Neural cell (in vitro differentiated cells): ENCODE data around the gene REEP5. TPM values are rescaled to one million over a fixed set of nuclear protein-coding genes. Genes with fewer than 3 reads are reported as not detected.

Source experiments
- H2AFZ ChIP-seq: fragments of 200-600, 300-800 bp; sonication (generic), shearing (Covaris generic); 2 replicates; pipeline ENCODE4 v1.6.0; 2014; ENCODE audit warnings: low read depth, mild to moderate bottlenecking, antibody characterized with exemption, low read length, moderate library complexity
- H3F3A ChIP-seq: fragments of 200-600 bp; shearing (Covaris generic); 2 replicates; pipeline ENCODE4 v1.6.1; 2016; ENCODE audit warnings: mild to moderate bottlenecking, moderate library complexity, mixed read lengths, antibody characterized with exemption, low read length; ENCODE audit not compliant: insufficient read depth, poor library complexity, severe bottlenecking
- H3K27ac ChIP-seq: fragments of 200-600, 300-800 bp; sonication (generic), shearing (Covaris generic); 2 replicates; pipeline ENCODE4 v1.5.1; 2014; ENCODE audit warnings: mild to moderate bottlenecking, low read length, moderate library complexity
- H3K27me3 ChIP-seq: fragments of 300-800, 200-600 bp; sonication (generic), shearing (Covaris generic); 2 replicates; pipeline ENCODE4 v1.6.0; 2014; ENCODE audit warnings: mild to moderate bottlenecking, low read depth, low read length, moderate library complexity; ENCODE audit not compliant: insufficient read depth
- H3K36me3 ChIP-seq: fragments of 300-800, 200-600 bp; sonication (generic), shearing (Covaris generic); 2 replicates; pipeline ENCODE4 v1.5.1; 2014; ENCODE audit warnings: mild to moderate bottlenecking, antibody characterized with exemption, low read length, moderate library complexity; ENCODE audit not compliant: insufficient read depth
- H3K4me2 ChIP-seq: fragments of 300-800, 200-600 bp; sonication (generic), shearing (Covaris generic); 2 replicates; pipeline ENCODE4 v1.6.0; 2014; ENCODE audit warnings: mild to moderate bottlenecking, low read length
- H3K4me3 ChIP-seq: fragments of 300-800, 200-600 bp; sonication (generic), shearing (Covaris generic); 2 replicates; pipeline ENCODE4 v1.5.1; 2014; ENCODE audit warnings: mild to moderate bottlenecking, low read length, moderate library complexity
- H3K79me2 ChIP-seq: fragments of 200-600 bp; shearing (Covaris generic); replicated peaks from 2 replicates; pipeline ENCODE4 v1.6.0; 2014; ENCODE audit warnings: mild to moderate bottlenecking, low read length, moderate library complexity; ENCODE audit not compliant: insufficient read depth
- H3K9ac ChIP-seq: fragments of 300-800, 200-600 bp; sonication (generic), shearing (Covaris generic); 2 replicates; pipeline ENCODE4 v1.6.1; 2016; ENCODE audit warnings: mild to moderate bottlenecking, low read length, mixed read lengths
- H3K9me2 ChIP-seq: fragments of 200-600 bp; shearing (Covaris generic); 2 replicates; pipeline ENCODE4 v1.6.1; 2016; ENCODE audit warnings: mild to moderate bottlenecking, low read length, mixed read lengths; ENCODE audit not compliant: insufficient read depth
- H3K9me3 ChIP-seq: fragments of 200-600, 300-800 bp; sonication (generic), shearing (Covaris generic); 2 replicates; pipeline ENCODE4 v1.6.1; 2016; ENCODE audit warnings: mild to moderate bottlenecking, mixed run types, low read length, moderate library complexity, mixed read lengths
- H4K20me1 ChIP-seq: fragments of 200-600 bp; shearing (Covaris generic); 2 replicates; pipeline ENCODE4 v1.6.1; 2016; ENCODE audit warnings: mild to moderate bottlenecking, mixed run types; ENCODE audit not compliant: insufficient read depth
- CTCF ChIP-seq: fragments of 450-650 bp; IDR thresholded peaks from 2 replicates; pipeline ENCODE4 v1.5.1; 2014; ENCODE audit warnings: antibody characterized with exemption, mild to moderate bottlenecking, moderate library complexity; ENCODE audit not compliant: poor library complexity, severe bottlenecking
- EP300 ChIP-seq: fragments of 450-650 bp; conservative IDR thresholded peaks from 2 replicates; pipeline ENCODE4 v1.6.1; 2014; ENCODE audit warnings: antibody characterized with exemption, mild to moderate bottlenecking, moderate library complexity; ENCODE audit not compliant: poor library complexity, severe bottlenecking
- EZH2 ChIP-seq: fragments of 200-600, 300-800 bp; shearing (Covaris generic), sonication (generic); IDR thresholded peaks from 2 replicates; pipeline ENCODE4 v1.6.1; 2014; ENCODE audit warnings: antibody characterized with exemption, low read length, borderline replicate concordance, mild to moderate bottlenecking; ENCODE audit not compliant: insufficient read depth, poor library complexity, severe bottlenecking
- MXI1 ChIP-seq: fragments of 450-650 bp; conservative IDR thresholded peaks from 2 replicates; pipeline ENCODE4 v1.6.1; 2014; ENCODE audit warnings: antibody characterized with exemption, mild to moderate bottlenecking; ENCODE audit not compliant: poor library complexity, severe bottlenecking
- POLR2AphosphoS5 ChIP-seq: IDR thresholded peaks from 2 replicates; pipeline ENCODE4 v1.6.1; 2012
- RAD21 ChIP-seq: fragments of 450-650 bp; conservative IDR thresholded peaks from 2 replicates; pipeline ENCODE4 v1.6.1; 2014; ENCODE audit warnings: antibody characterized with exemption, mild to moderate bottlenecking, moderate library complexity
- REST ChIP-seq: IDR thresholded peaks from 2 replicates; pipeline ENCODE4 v1.6.1; 2012; ENCODE audit warnings: borderline replicate concordance
- SMC3 ChIP-seq: fragments of 450-650 bp; conservative IDR thresholded peaks from 2 replicates; pipeline ENCODE4 v1.6.1; 2014; ENCODE audit warnings: antibody characterized with exemption, mild to moderate bottlenecking, moderate library complexity; ENCODE audit not compliant: poor library complexity
- TAF1 ChIP-seq: IDR thresholded peaks from 2 replicates; pipeline ENCODE4 v1.6.1; 2012; ENCODE audit warnings: low read depth
- polyA plus RNA-seq: library from polyadenylated mRNA; depleted of rRNA; stranded (reverse); fragments of >200 nt; gene quantifications from 2 replicates; pipeline ENCODE4 v1.2.3, GENCODE V29; 2014

REEP5 gene
- polyA plus RNA-seq, 1 donor from 2014 or later: 51.6 TPM

- peaks cover 8% of the 10 kb centered on the region for H3K79me2 ChIP-seq
- no peaks in the 10 kb centered on the region for H3K27me3 ChIP-seq
- no peaks in the 10 kb centered on the region for H4K20me1 ChIP-seq
- no peak overlapping the region for H3K9ac ChIP-seq
- H2AFZ ChIP-seq: no peak overlapping the region
- H3K36me3 ChIP-seq: peaks cover 3% of the 10 kb centered on the region
- TF ChIP-seq EZH2: no peak
- no peak for TF ChIP-seq POLR2AphosphoS5
- no peak for TF ChIP-seq MXI1
- no peak for TF ChIP-seq TAF1
- TF ChIP-seq REST: no peak
- no peak for TF ChIP-seq CTCF
- TF ChIP-seq RAD21: no peak
- TF ChIP-seq EP300: no peak
- TF ChIP-seq SMC3: no peak
- peak overlapping the region; percentile 0 for H3K27ac ChIP-seq
- H3K4me3 ChIP-seq: no peak overlapping the region
- no peak overlapping the region for H3K4me2 ChIP-seq
- no peaks in the 10 kb centered on the region for H3K9me2 ChIP-seq
- no peaks in the 10 kb centered on the region for H3K9me3 ChIP-seq
- H3F3A ChIP-seq: no peaks in the 10 kb centered on the region
Observed at GRCh38 chr5:112910529-112910928, 11.5 kb downstream of the REEP5 start.

GRCh38 chr5:112908854-112909253 is 13.2 kb downstream of the REEP5 start:
- H3K79me2 ChIP-seq: peaks cover 15% of the 10 kb centered on the region
- no peak overlapping the region for H3K9ac ChIP-seq
- no peak overlapping the region for H2AFZ ChIP-seq
- H3F3A ChIP-seq: no peaks in the 10 kb centered on the region
- H3K9me3 ChIP-seq: no peaks in the 10 kb centered on the region
- TF ChIP-seq POLR2AphosphoS5 (no peak), RAD21 (no peak), EZH2 (no peak)
- H4K20me1 ChIP-seq: no peaks in the 10 kb centered on the region
- no peak overlapping the region for H3K4me2 ChIP-seq
- no peaks in the 10 kb centered on the region for H3K9me2 ChIP-seq
- H3K36me3 ChIP-seq: no peaks in the 10 kb centered on the region
- no peaks in the 10 kb centered on the region for H3K27me3 ChIP-seq
- no peak overlapping the region for H3K27ac ChIP-seq
- H3K4me3 ChIP-seq: no peak overlapping the region

- Histone ChIP-seq H3F3A (no peaks in the 10 kb centered on the region), H3K4me2 (no peak overlapping the region), H3K9me3 (no peaks in the 10 kb centered on the region), H3K27me3 (no peaks in the 10 kb centered on the region), H3K9me2 (no peaks in the 10 kb centered on the region), H2AFZ (no peak overlapping the region), H3K36me3 (no peaks in the 10 kb centered on the region), H3K27ac (no peak overlapping the region), H3K4me3 (no peak overlapping the region), H4K20me1 (no peaks in the 10 kb centered on the region), H3K79me2 (peaks cover 15% of the 10 kb centered on the region), H3K9ac (no peak overlapping the region)
- TF ChIP-seq EP300 (no peak), SMC3 (no peak), RAD21 (no peak), POLR2AphosphoS5 (no peak), REST (no peak), EZH2 (no peak), MXI1 (no peak), CTCF (no peak), TAF1 (no peak)
Observed at GRCh38 chr5:112907166-112907631, 14.8 kb downstream of the REEP5 start.
